DND-41 (cell line): ENCODE results near the gene IQGAP3.
A peak's percentile ranks its signal among the peaks of the same experiment; 100 is the strongest.

Experiments used
- ATAC-seq: fragments of 200-7000 bp; cut with Tn5 transposase; 3 replicates; pipeline ENCODE4 v1.9.1; 2021; ENCODE audit warnings: low read depth; ENCODE audit not compliant: insufficient read depth
- DNase-seq: peaks from one replicate; pipeline ENCODE4 v3.0.0-alpha.2; 2020
- H2AFZ ChIP-seq: 2 replicates; pipeline ENCODE4 v1.6.0; 2012; ENCODE audit warnings: low read depth, low read length
- H3K27ac ChIP-seq: 2 replicates; pipeline ENCODE4 v1.5.1; 2012; ENCODE audit warnings: low read length, inconsistent platforms
- H3K27me3 ChIP-seq: fragments of 200-600 bp; sonication (generic); 2 replicates; pipeline ENCODE4 v1.6.0; 2012; ENCODE audit warnings: low read length, mild to moderate bottlenecking, inconsistent platforms; ENCODE audit not compliant: insufficient read depth, poor library complexity
- H3K36me3 ChIP-seq: 2 replicates; pipeline ENCODE4 v1.5.1; 2012; ENCODE audit warnings: low read length, inconsistent platforms; ENCODE audit not compliant: insufficient read depth
- H3K4me1 ChIP-seq: 2 replicates; pipeline ENCODE4 v1.5.1; 2012; ENCODE audit warnings: mild to moderate bottlenecking, low read length; ENCODE audit not compliant: insufficient read depth
- H3K4me2 ChIP-seq: 2 replicates; pipeline ENCODE4 v1.6.0; 2012; ENCODE audit warnings: mild to moderate bottlenecking, moderate library complexity, low read length, inconsistent platforms; ENCODE audit not compliant: insufficient read depth
- H3K4me3 ChIP-seq, 2 experiments: fragments of 200-600 bp in 1 of 2; shearing (Covaris generic) in 1 of 2; 2 replicates each; pipeline ENCODE4 v1.5.1; 2012 to 2016; ENCODE audit warnings: inconsistent platforms in 2 of 2, low read length in 2 of 2, mild to moderate bottlenecking in 2 of 2, low read depth in 1 of 2, moderate library complexity in 1 of 2
- H3K79me2 ChIP-seq: 2 replicates; pipeline ENCODE4 v1.6.0; 2012; ENCODE audit warnings: low read length, inconsistent platforms; ENCODE audit not compliant: insufficient read depth
- H3K9ac ChIP-seq: 2 replicates; pipeline ENCODE4 v1.6.0; 2012; ENCODE audit warnings: low read depth, mild to moderate bottlenecking, inconsistent platforms, low read length, moderate library complexity
- H3K9me3 ChIP-seq: 2 replicates; pipeline ENCODE4 v1.5.1; 2012; ENCODE audit warnings: low read length, moderate library complexity, mild to moderate bottlenecking, inconsistent platforms; ENCODE audit not compliant: insufficient read depth, severe bottlenecking
- H4K20me1 ChIP-seq: 2 replicates; pipeline ENCODE4 v1.6.0; 2012; ENCODE audit warnings: low read length; ENCODE audit not compliant: insufficient read depth
- EZH2 ChIP-seq: IDR thresholded peaks from 3 replicates; pipeline ENCODE4 v1.6.1; 2012; ENCODE audit warnings: borderline replicate concordance, low read depth, mild to moderate bottlenecking, moderate library complexity, low read length, inconsistent platforms; ENCODE audit not compliant: severe bottlenecking
- TF ChIP-seq, protein P1 (sequence below): IDR thresholded peaks from 2 replicates; pipeline ENCODE4 v1.5.1; 2012; ENCODE audit warnings: borderline replicate concordance, low read length, moderate library complexity, mild to moderate bottlenecking; ENCODE audit not compliant: poor library complexity, severe bottlenecking; ENCODE audit errors: extremely low read depth

The IQGAP3 gene

DNA sequence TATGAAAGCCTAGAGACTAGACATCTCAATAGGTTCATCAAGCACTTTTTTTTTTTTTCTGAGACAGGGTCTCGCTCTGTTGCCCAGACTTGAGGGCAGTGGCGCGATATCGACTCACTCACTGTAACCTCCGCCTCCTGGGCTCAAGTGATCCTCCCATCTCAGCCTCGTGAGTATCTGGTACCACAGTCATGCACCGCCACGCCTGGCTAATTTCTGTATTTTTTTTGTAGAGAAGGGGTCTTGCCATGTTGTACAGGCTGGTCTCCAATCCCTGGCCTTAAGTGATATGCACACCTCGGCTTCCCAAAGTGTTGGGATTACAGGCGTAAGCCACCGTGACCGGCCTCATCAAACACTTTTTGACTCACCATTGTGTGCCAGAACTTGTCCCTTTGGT lies 29.5 kb upstream of the IQGAP3 start:
- Histone ChIP-seq H3K4me2 (peak overlapping the region; percentile 74), H2AFZ (peak overlapping the region; percentile 93), H3K4me1 (peaks cover 28% of the 10 kb centered on the region), H3K27ac (peak overlapping the region; percentile 88), H3K27me3 (no peaks in the 10 kb centered on the region), H4K20me1 (peaks cover 4% of the 10 kb centered on the region; the same call in 1 of the 2 replicates), H3K9ac (peak overlapping the region; percentile 67), H3K79me2 (peaks cover 44% of the 10 kb centered on the region), H3K9me3 (no peaks in the 10 kb centered on the region), H3K4me3 (peak overlapping the region; percentile 55 to 87), H3K36me3 (peaks cover 26% of the 10 kb centered on the region)
- DNase-seq: no peak
- peak; percentile 27 for ATAC-seq
- TF ChIP-seq, protein P1, sequence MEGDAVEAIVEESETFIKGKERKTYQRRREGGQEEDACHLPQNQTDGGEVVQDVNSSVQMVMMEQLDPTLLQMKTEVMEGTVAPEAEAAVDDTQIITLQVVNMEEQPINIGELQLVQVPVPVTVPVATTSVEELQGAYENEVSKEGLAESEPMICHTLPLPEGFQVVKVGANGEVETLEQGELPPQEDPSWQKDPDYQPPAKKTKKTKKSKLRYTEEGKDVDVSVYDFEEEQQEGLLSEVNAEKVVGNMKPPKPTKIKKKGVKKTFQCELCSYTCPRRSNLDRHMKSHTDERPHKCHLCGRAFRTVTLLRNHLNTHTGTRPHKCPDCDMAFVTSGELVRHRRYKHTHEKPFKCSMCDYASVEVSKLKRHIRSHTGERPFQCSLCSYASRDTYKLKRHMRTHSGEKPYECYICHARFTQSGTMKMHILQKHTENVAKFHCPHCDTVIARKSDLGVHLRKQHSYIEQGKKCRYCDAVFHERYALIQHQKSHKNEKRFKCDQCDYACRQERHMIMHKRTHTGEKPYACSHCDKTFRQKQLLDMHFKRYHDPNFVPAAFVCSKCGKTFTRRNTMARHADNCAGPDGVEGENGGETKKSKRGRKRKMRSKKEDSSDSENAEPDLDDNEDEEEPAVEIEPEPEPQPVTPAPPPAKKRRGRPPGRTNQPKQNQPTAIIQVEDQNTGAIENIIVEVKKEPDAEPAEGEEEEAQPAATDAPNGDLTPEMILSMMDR: no peak
- TF ChIP-seq EZH2: no peak

DNA sequence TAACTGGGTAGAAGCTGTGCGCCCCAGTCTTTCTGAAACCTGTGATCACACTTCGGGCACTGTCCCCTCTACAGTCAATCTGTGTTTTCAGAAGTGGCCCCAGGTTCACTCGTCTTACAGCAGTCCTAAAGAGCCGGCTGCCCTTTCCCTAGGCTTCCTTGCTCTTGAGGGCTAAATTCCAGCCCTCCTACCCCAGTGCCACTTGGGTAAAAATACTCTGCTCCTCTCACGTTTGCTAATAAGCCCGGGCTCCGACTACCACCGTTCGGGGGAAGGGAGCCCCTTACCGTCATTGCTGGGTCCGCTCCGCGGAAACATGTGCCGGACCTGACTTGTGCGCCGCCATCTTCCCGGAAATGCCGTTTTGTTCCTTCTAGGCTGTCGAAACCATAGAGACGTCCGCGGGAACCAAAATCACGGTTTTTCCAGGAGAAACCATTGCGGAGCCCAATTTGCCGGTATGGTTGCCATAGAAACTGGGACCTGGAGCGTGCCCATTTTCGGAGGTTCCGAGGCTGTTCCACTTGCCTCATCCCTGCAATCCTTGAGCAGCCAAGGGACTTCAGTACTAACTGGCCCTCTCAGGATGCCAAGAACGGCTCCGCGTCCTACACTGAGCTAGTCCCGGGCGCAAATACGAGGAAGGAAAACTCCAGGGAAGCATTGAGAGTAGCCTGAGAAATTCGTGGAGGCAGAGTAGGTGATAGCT lies 28.9 kb upstream of the IQGAP3 start, which contains the start of gene GPATCH4:
Gene GPATCH4, minus strand, starts transcription at position 358 of the 709 bp plus-strand sequence.
- Histone ChIP-seq H3K4me3 (peak within 1 kb of the TSS; percentile 55 to 87), H3K4me1 (peaks cover 28% of the 10 kb centered on the region), H3K9ac (peak within 1 kb of the TSS; percentile 67), H4K20me1 (peaks cover 6% of the 10 kb centered on the region; the same call in 1 of the 2 replicates), H3K9me3 (no peaks in the 10 kb centered on the region), H3K79me2 (peaks cover 44% of the 10 kb centered on the region), H3K4me2 (peak within 1 kb of the TSS; percentile 74), H2AFZ (peak within 1 kb of the TSS; percentile 93), H3K27me3 (no peaks in the 10 kb centered on the region), H3K27ac (peak within 1 kb of the TSS; percentile 88), H3K36me3 (peaks cover 32% of the 10 kb centered on the region)
- ATAC-seq (peak; percentile 86), DNase-seq (peak; percentile 87)
- TF ChIP-seq, protein P1: no peak
- no peak for TF ChIP-seq EZH2

GRCh38 chr1:156600733-156601121 lies 28.4 kb upstream of the IQGAP3 start:
- DNase-seq (no peak), ATAC-seq (peak; percentile 20)
- peak overlapping the region; percentile 55 to 87 for H3K4me3 ChIP-seq
- H3K4me2 ChIP-seq: peak overlapping the region; percentile 74
- peak overlapping the region; percentile 67 for H3K9ac ChIP-seq
- H3K27me3 ChIP-seq: no peaks in the 10 kb centered on the region
- H3K9me3 ChIP-seq: no peaks in the 10 kb centered on the region
- peak overlapping the region; percentile 88 for H3K27ac ChIP-seq
- peaks cover 7% of the 10 kb centered on the region; the same call in 1 of the 2 replicates for H4K20me1 ChIP-seq
- TF ChIP-seq, protein P1: no peak
- no peak for TF ChIP-seq EZH2
- peaks cover 44% of the 10 kb centered on the region for H3K79me2 ChIP-seq
- H2AFZ ChIP-seq: peak overlapping the region; percentile 93
- peaks cover 28% of the 10 kb centered on the region for H3K4me1 ChIP-seq
- peaks cover 38% of the 10 kb centered on the region for H3K36me3 ChIP-seq
